GM12864 (cell line): ENCODE data around the gene IQCK.

Experiments
- DNase-seq: peaks from one replicate; pipeline ENCODE4 v3.0.0-alpha.2; 2011; ENCODE audit warnings: low read depth
- H3K4me3 ChIP-seq: 2 replicates; pipeline ENCODE4 v1.5.1; 2011; ENCODE audit warnings: mild to moderate bottlenecking, low read depth, low read length, control low read depth
- TF ChIP-seq, protein P1 (sequence below): IDR thresholded peaks from 2 replicates; pipeline ENCODE4 v1.5.1; 2011; ENCODE audit warnings: low read depth, mild to moderate bottlenecking, moderate library complexity, low read length, control low read depth, inconsistent platforms; ENCODE audit errors: missing control alignments

IQCK gene

GRCh38 chr16:19884611-19885450 lies 166.8 kb downstream of the IQCK start, which contains the start of gene GPRC5B:
Gene GPRC5B, minus strand, starts transcription at chr16:19884848. Its CDS starts 12,003 bp downstream, at chr16:19872845.
- peak within 1 kb of the TSS; percentile 33 for H3K4me3 ChIP-seq
- no peak for DNase-seq
- TF ChIP-seq, protein P1, sequence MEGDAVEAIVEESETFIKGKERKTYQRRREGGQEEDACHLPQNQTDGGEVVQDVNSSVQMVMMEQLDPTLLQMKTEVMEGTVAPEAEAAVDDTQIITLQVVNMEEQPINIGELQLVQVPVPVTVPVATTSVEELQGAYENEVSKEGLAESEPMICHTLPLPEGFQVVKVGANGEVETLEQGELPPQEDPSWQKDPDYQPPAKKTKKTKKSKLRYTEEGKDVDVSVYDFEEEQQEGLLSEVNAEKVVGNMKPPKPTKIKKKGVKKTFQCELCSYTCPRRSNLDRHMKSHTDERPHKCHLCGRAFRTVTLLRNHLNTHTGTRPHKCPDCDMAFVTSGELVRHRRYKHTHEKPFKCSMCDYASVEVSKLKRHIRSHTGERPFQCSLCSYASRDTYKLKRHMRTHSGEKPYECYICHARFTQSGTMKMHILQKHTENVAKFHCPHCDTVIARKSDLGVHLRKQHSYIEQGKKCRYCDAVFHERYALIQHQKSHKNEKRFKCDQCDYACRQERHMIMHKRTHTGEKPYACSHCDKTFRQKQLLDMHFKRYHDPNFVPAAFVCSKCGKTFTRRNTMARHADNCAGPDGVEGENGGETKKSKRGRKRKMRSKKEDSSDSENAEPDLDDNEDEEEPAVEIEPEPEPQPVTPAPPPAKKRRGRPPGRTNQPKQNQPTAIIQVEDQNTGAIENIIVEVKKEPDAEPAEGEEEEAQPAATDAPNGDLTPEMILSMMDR, result peak; percentile 14

GRCh38 chr16:19885451-19886072 lies 167.5 kb downstream of the IQCK start:
- no peak overlapping the region for H3K4me3 ChIP-seq
- no peak for DNase-seq
- TF ChIP-seq, protein P1, result no peak

- H3K4me3 ChIP-seq, result no peak overlapping the region
- DNase-seq, result peak; percentile 53
- TF ChIP-seq, protein P1, result peak; percentile 100
Observed at GRCh38 chr16:19886073-19886941, 168.2 kb downstream of the IQCK start.

DNA sequence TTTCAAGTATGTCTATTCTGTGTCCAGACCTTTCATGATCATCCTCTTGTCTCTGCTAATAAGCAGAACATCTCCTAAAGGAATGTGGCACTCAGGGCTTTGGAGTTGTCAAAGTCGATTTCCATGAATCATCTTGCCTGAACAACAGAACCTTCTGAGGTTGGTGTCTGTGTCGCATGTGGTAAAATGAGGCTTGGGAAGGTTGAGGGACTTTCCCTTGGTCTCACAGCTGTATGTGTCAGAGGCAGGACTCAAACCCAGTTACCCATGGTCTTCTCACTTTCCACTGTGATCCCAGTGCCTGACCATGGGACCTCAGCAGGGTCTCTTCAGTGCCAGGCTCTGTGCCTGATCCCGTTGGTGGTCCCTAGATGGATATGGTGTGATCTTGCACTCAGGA lies 170.8 kb downstream of the IQCK start:
- H3K4me3 ChIP-seq, result no peak overlapping the region
- TF ChIP-seq, protein P1, result no peak
- no peak for DNase-seq

DNA sequence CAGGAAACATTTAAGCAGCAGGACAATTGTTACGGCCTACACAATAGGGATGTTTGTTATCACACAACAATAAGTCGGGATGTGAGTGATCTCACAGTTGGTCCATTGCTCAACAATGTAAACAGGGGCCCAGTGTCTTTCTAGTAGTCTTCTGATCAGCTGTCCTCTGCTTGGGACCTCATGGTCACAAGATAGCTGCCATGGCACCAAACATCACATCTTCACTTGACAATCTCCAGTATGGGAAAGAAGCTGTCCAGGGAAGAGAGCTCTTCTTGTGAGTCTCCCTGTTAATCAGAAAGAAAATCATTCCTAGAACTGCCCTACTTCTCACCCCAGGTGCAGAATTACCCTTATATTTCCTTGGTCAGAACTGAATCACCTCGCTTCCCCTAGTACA lies 172.8 kb downstream of the IQCK start:
- TF ChIP-seq, protein P1, result no peak
- DNase-seq, result no peak
- no peak overlapping the region for H3K4me3 ChIP-seq

- DNase-seq, result no peak
- TF ChIP-seq, protein P1, result no peak
- no peak overlapping the region for H3K4me3 ChIP-seq
Observed at GRCh38 chr16:19892902-19893301, 174.8 kb downstream of the IQCK start.
